ACHN (cell line): ENCODE measurements around the gene MLLT3.

ENCODE experiments used
- DNase-seq: peaks from one replicate; pipeline ENCODE4 v3.0.0-alpha.2; 2015
- in situ Hi-C: cut with HindIII; loops from 2 replicates; pipeline ENCODE4 v1.10.0; 2017; ENCODE audit warnings: low sequenced_read_pairs, low pct_ligation_motif_present, low pct_unique_long_range_greater_than_20kb

MLLT3 gene

GRCh38 chr9:20380546-20380945 is 241.8 kb downstream of the MLLT3 start:
- no peak for DNase-seq
- in situ Hi-C loops, result no loop called here

GRCh38 chr9:20379804-20380225 is 242.5 kb downstream of the MLLT3 start:
- DNase-seq, result no peak
- in situ Hi-C loops, result no loop called here

- DNase-seq, result no peak
- in situ Hi-C loops, result no loop called here
Observed at GRCh38 chr9:20378851-20379250, 243.4 kb downstream of the MLLT3 start.

DNA sequence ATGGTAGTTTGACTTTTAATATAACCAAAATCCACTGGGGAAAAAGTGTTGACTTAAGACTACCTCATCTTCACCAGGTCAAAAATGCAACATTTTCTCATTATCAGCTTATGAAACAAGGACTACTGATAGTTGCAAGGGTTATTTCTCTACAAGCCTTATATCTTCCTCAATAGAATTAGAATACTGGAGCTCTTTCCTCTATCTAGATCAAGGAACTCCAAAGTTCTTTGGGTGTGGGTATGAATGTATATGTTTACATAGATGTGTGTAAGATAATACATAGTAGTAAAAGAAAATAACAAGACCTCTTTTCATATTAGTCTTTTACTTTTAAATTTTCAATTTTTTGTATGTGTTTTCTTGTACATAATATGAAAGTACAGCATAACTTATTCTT is 244.5 kb downstream of the MLLT3 start:
- in situ Hi-C loops, result no loop called here
- no peak for DNase-seq

- DNase-seq, result no peak
- in situ Hi-C loops, result no loop called here
Observed at GRCh38 chr9:20376731-20377375, 245.4 kb downstream of the MLLT3 start.

- DNase-seq, result no peak
- in situ Hi-C loops, result no loop called here
Observed at GRCh38 chr9:20376042-20376441, 246.3 kb downstream of the MLLT3 start.

- DNase-seq, result no peak
- in situ Hi-C loops, result no loop called here
Observed at GRCh38 chr9:20373263-20373662, 249.0 kb downstream of the MLLT3 start.

DNA sequence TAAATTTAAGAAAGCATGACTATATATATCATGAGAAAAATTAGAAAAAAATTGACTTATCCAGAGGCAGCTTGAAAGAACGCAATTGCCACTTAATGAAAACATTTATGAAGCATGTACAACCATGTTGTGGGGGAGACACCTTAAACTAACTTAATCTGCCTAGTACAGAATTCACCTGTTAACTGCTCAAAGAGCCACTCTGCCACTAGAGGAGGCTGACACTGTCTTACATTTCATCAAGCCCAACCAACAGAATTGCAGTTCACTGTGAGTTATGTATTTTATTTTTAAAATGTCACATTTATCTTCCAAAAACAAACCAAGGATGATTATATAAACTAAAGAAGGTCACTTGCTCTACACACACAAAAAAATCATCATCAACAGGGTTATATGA is 252.9 kb downstream of the MLLT3 start:
- no peak for DNase-seq
- in situ Hi-C loops, result no loop called here

GRCh38 chr9:20367855-20368254 is 254.4 kb downstream of the MLLT3 start:
- in situ Hi-C loops, result no loop called here

DNA sequence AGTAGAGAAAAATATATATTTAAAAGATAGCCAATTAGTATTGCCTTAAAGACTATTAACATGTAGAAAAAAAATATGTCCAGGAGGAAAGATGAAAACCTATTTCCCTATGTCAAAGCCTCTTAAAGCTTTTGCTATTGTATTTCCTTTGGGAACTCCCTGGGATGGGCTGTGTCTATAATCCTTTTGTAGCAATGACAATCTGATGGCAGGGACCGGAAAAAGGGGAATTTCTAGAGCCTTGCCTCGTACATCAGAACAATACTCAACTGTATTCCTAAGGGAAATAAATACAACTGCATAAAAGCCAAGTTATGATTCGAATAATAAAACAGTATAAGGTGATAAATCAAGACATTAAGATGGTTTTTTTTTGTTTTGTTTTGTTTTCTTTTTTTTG is 257.3 kb downstream of the MLLT3 start:
- DNase-seq, result no peak
- in situ Hi-C loops, result no loop called here

More at GRCh38 chr9:20367855-20368254, 254.4 kb downstream of the MLLT3 start:
- no peak for DNase-seq

GRCh38 chr9:20363233-20363632 is 259.1 kb downstream of the MLLT3 start:
- DNase-seq, result no peak
- in situ Hi-C loops, result no loop called here

DNA sequence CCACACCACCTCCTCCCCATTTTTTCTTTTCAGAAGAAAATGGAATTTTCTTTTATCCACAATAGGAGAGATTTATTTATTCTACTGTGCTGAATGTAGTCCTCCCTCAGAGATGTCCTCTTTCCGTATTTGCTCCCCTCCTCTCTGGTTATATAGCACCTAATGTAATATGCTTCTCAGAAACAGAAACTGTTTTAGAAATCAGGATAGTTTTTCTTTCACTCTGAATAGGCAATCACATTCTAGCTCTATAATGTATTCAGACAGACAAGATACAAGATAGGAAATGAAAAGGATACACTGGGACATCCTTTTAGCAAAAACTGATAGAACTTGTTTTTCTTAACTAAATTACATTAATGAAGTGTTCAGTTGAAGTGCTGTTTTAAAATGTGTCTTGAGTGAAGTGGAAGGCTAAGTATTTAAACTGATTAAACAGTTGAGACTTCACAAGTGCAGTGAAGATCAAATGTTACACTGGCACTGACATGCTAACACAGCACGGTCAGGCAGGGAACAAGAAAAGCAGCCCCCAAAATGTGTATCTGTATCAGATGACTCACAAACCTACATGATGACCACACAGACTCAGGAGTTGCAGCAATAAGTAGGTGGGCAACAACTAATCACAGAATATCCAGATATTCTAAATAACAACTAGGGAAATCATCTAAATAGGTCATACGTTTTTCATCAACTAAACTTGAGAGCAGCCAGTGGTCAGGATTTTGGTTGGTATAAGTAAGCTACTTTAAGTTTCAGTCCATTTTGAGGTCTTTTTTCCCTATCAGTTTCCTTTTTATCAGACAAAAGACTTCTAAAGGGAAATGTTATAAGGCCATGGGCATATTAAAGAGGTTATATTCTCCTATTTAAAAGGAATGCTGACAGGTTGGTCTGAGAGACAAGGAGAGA is 260.4 kb downstream of the MLLT3 start:
- in situ Hi-C loops, result no loop called here

DNA sequence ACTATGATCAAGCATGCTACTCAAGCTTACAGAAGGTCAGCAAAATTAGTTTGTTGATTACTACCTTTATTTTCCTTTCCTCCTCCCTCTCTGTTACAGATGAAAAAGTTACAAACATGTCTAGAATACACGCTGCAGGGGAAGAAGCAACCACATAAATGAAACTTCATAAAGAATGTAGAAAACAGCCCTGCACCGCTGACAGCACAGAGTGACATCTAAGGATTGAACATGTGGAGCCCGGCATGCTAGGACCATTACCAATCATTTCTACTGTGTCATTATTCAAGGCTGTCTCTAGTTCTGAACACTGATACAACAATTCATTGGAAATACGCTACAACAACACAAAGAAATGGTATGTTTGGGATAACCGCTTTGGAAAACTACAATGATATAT is 261.1 kb downstream of the MLLT3 start:
- in situ Hi-C loops, result no loop called here
- DNase-seq, result no peak

More for the DNA sequence above, 260.4 kb downstream of the MLLT3 start:
- no peak for DNase-seq

- DNase-seq, result no peak
- in situ Hi-C loops, result no loop called here
Observed at GRCh38 chr9:20358207-20358606, 264.1 kb downstream of the MLLT3 start.

DNA sequence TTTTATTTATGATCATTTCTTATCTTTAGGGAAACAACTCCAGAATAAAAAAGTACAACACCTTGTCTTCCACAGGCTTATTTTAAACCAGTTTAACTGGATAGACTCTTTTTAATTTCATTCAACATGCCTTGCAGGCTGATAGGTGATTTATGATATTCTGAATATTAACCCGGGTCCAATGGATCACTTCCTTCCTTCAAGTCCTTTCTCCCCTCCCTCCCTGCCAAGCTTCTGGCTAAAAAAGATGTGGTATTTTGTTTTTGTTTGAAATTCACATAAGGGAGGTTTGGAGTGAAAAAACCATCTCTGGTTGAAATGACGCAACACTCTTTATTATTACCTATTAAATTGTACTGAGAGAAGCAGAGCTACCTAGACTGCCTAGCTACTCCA is 265.3 kb downstream of the MLLT3 start:
- in situ Hi-C loops, result no loop called here
- no peak for DNase-seq

DNA sequence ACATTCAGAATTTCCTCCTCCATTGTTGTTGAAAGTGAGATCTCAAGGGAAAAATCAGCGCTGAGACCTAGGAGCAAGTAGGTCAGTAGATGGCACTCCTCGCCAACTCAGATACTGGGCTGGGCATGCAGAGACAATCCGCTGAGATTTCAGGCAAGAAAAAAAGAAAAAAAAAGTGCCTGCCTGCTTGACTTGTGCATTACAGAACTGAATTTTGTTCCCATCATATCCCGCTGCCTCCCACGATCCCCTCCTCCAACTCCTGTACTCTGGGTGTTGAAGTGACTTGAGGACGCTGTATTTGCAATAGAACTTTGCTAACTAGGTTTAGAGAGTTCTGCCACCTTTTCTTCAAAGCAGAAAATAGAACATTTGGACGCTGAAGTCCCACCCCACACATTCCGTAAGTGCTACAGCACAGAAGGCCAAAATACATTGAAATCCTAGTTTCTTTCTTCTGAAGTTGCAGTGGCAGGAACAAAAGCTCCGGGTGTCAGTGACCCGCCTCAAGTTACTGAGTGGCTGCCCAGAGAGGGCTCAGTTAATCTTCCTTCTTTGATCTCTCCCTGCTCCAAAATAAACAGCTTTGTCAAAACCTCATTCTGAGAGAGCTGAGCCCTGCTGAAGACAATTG is 265.8 kb downstream of the MLLT3 start:
- in situ Hi-C loops, result no loop called here

DNA sequence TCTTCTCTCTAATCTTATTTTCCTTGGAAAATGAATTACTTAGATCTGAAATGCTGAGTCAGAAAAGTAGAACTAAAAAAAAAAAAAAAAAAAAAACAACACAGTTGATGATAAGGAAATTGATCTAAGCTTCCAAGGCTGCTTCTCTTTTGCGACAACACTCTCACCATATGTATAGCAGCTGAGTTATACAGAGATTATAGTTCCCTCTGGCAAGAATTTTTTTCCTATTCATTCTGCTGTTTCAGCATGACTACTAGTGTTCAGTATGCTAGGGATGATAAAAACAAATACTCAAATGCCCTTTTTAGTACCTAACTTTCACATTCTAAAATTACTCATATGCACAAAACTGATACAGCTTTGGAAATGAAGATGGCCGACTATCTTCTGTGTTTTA is 267.3 kb downstream of the MLLT3 start:
- no peak for DNase-seq
- in situ Hi-C loops, result no loop called here

More for the DNA sequence above, 265.8 kb downstream of the MLLT3 start:
- DNase-seq, result no peak

GRCh38 chr9:20353931-20354652 is 268.2 kb downstream of the MLLT3 start:
- in situ Hi-C loops, result no loop called here
- DNase-seq, result no peak

DNA sequence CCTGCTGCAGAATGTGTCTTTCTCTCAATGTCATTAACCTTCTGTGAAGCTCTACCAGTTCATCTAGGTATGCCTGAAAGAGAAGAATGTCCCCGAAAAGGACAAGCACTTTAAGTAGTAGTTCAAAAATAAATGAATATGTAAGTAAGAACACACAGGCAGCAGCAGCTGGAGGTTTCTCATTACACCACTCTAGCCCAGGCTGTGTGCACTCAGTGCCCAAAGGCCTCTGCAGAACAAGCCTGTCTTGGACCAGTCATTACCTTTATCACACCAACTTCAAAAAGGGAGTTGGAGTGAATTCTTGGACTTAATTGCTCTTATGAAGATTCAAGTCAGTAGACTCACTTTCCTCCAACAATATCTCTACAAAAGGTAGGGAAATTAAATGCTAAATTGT is 268.8 kb downstream of the MLLT3 start:
- in situ Hi-C loops, result no loop called here

More for the DNA sequence above, 268.8 kb downstream of the MLLT3 start:
- no peak for DNase-seq
